Gastrocnemius medialis (tissue), 4 donors: ENCODE results near the gene DSG3.

Source experiments
- CTCF ChIP-seq, 5 experiments: fragments of 450-650 bp in 3 of 5; fragments of 200-600 bp in 2 of 5; sonication (generic) in 2 of 5; IDR thresholded peaks in 4 of 5; conservative IDR thresholded peaks in 1 of 5; 1 replicate in 4 of 5; 2 replicates in 1 of 5; pipeline ENCODE4 v1.5.1; 2016 to 2019; ENCODE audit warnings: antibody characterized with exemption in 5 of 5, mild to moderate bottlenecking in 3 of 5, moderate library complexity in 3 of 5
- POLR2A ChIP-seq, 2 donors: fragments of 450-650 bp; IDR thresholded peaks; one replicate each; pipeline ENCODE4 v1.6.1; 2017; ENCODE audit warnings: antibody characterized with exemption in 2 of 2, mild to moderate bottlenecking in 2 of 2, moderate library complexity in 2 of 2

- no peak for TF ChIP-seq CTCF (IDR thresholded peaks at IDR 0.05 in 4 of 5, conservative IDR thresholded peaks at IDR 0.05 in 1 of 5)
- TF ChIP-seq POLR2A (IDR thresholded peaks at IDR 0.05) = no peak
Measured at GRCh38 chr18:31428211-31428610, 19.3 kb upstream of the DSG3 start.
